Karpas-422 (cell line): ENCODE data around the gene COL6A1. TPM values are rescaled to one million over a fixed set of nuclear protein-coding genes. Genes with fewer than 3 reads are reported as not detected.

ENCODE experiments used
- DNase-seq: peaks from one replicate; pipeline ENCODE4 v3.0.0-alpha.2; 2015
- H2AFZ ChIP-seq: fragments of 200-600 bp; sonication (generic); 2 replicates; pipeline ENCODE4 v1.6.1; 2014; ENCODE audit warnings: antibody characterized with exemption, low read length, mixed read lengths
- H3K27ac ChIP-seq: fragments of 200-600 bp; sonication (generic); 2 replicates; pipeline ENCODE4 v1.5.1; 2014; ENCODE audit warnings: mild to moderate bottlenecking, low read length, moderate library complexity
- H3K27me3 ChIP-seq: fragments of 200-600 bp; sonication (generic); 2 replicates; pipeline ENCODE4 v1.6.1; 2014; ENCODE audit warnings: low read length, mixed read lengths
- H3K36me3 ChIP-seq: fragments of 200-600 bp; sonication (generic); 2 replicates; pipeline ENCODE4 v1.6.1; 2014; ENCODE audit warnings: low read length, mixed read lengths; ENCODE audit not compliant: insufficient read depth
- H3K4me1 ChIP-seq: fragments of 200-600 bp; sonication (generic); 2 replicates; pipeline ENCODE4 v1.6.1; 2014; ENCODE audit warnings: mild to moderate bottlenecking, low read length, mixed read lengths
- H3K4me2 ChIP-seq: fragments of 200-600 bp; sonication (generic); 2 replicates; pipeline ENCODE4 v1.6.1; 2014; ENCODE audit warnings: low read length, low read depth, mild to moderate bottlenecking; ENCODE audit not compliant: poor library complexity, severe bottlenecking
- H3K4me3 ChIP-seq: fragments of 200-600 bp; sonication (generic); 2 replicates; pipeline ENCODE4 v1.5.1; 2014; ENCODE audit warnings: mild to moderate bottlenecking, antibody characterized with exemption, low read length, mixed read lengths
- H3K79me2 ChIP-seq: fragments of 200-600 bp; sonication (generic); 2 replicates; pipeline ENCODE4 v1.6.1; 2014; ENCODE audit warnings: mild to moderate bottlenecking, low read length, mixed read lengths
- H3K9ac ChIP-seq: fragments of 200-600 bp; sonication (generic); 2 replicates; pipeline ENCODE4 v1.6.0; 2014; ENCODE audit warnings: low read length
- H3K9me2 ChIP-seq: fragments of 200-600 bp; sonication (generic), shearing (Covaris generic); replicated peaks from 2 replicates; pipeline ENCODE4 v1.6.0; 2014; ENCODE audit warnings: mild to moderate bottlenecking, low read length, moderate library complexity; ENCODE audit not compliant: insufficient read depth
- H3K9me3 ChIP-seq: fragments of 300-700, 200-600 bp; sonication (generic); 2 replicates; pipeline ENCODE4 v1.6.1; 2014; ENCODE audit warnings: low read length, mixed read lengths
- H4K20me1 ChIP-seq: fragments of 200-600 bp; sonication (generic); 2 replicates; pipeline ENCODE4 v1.6.1; 2014; ENCODE audit warnings: mild to moderate bottlenecking, antibody characterized with exemption, low read length, low read depth; ENCODE audit not compliant: insufficient read depth
- total RNA-seq: library from RNA; depleted of rRNA; stranded (reverse); fragments of >200 nt; shearing (Covaris generic); gene quantifications from 2 replicates; pipeline ENCODE4 v1.2.3, GENCODE V29; 2014; ENCODE audit warnings: low replicate concordance

Gene COL6A1
- total RNA-seq, 1 experiment from 2014 or later: not detected

GRCh38 chr21:45966791-45967394 lies 14.7 kb upstream of the COL6A1 start:
- no peaks in the 10 kb centered on the region for H3K36me3 ChIP-seq
- no peak overlapping the region for H3K27ac ChIP-seq
- no peak overlapping the region for H3K4me3 ChIP-seq
- H3K4me1 ChIP-seq: no peaks in the 10 kb centered on the region
- H2AFZ ChIP-seq: no peak overlapping the region
- H3K4me2 ChIP-seq: no peak overlapping the region
- H3K9me3 ChIP-seq: no peaks in the 10 kb centered on the region
- H3K9ac ChIP-seq: no peak overlapping the region
- DNase-seq: no peak
- no peaks in the 10 kb centered on the region for H3K79me2 ChIP-seq
- H3K9me2 ChIP-seq: no peaks in the 10 kb centered on the region
- no peaks in the 10 kb centered on the region for H3K27me3 ChIP-seq
- H4K20me1 ChIP-seq: no peaks in the 10 kb centered on the region

- Histone ChIP-seq H3K4me1 (no peaks in the 10 kb centered on the region), H3K9me3 (no peaks in the 10 kb centered on the region), H3K9ac (no peak overlapping the region), H3K27ac (no peak overlapping the region), H3K36me3 (no peaks in the 10 kb centered on the region), H3K4me3 (no peak overlapping the region), H4K20me1 (no peaks in the 10 kb centered on the region), H3K27me3 (no peaks in the 10 kb centered on the region), H3K9me2 (no peaks in the 10 kb centered on the region), H3K4me2 (no peak overlapping the region), H3K79me2 (no peaks in the 10 kb centered on the region), H2AFZ (no peak overlapping the region)
- DNase-seq: no peak
These were observed 11.5 kb upstream of the COL6A1 start for GRCh38 chr21:45969921-45970673.

GRCh38 chr21:45970674-45971615 lies 10.6 kb upstream of the COL6A1 start:
- no peaks in the 10 kb centered on the region for H3K4me1 ChIP-seq
- no peaks in the 10 kb centered on the region for H4K20me1 ChIP-seq
- H3K79me2 ChIP-seq: no peaks in the 10 kb centered on the region
- H2AFZ ChIP-seq: no peak overlapping the region
- no peak overlapping the region for H3K9ac ChIP-seq
- H3K36me3 ChIP-seq: no peaks in the 10 kb centered on the region
- H3K4me2 ChIP-seq: no peak overlapping the region
- no peaks in the 10 kb centered on the region for H3K9me2 ChIP-seq
- no peak overlapping the region for H3K27ac ChIP-seq
- H3K4me3 ChIP-seq: no peak overlapping the region
- H3K27me3 ChIP-seq: no peaks in the 10 kb centered on the region
- H3K9me3 ChIP-seq: no peaks in the 10 kb centered on the region
- DNase-seq: peak; percentile 61

GRCh38 chr21:45971616-45972352 lies 9.8 kb upstream of the COL6A1 start:
- H4K20me1 ChIP-seq: no peaks in the 10 kb centered on the region
- no peaks in the 10 kb centered on the region for H3K79me2 ChIP-seq
- no peak overlapping the region for H3K4me3 ChIP-seq
- H3K27me3 ChIP-seq: no peaks in the 10 kb centered on the region
- H3K9me2 ChIP-seq: no peaks in the 10 kb centered on the region
- H3K9ac ChIP-seq: no peak overlapping the region
- H3K4me2 ChIP-seq: no peak overlapping the region
- DNase-seq: no peak
- H3K4me1 ChIP-seq: no peaks in the 10 kb centered on the region
- H3K27ac ChIP-seq: no peak overlapping the region
- H3K9me3 ChIP-seq: no peaks in the 10 kb centered on the region
- H2AFZ ChIP-seq: no peak overlapping the region
- no peaks in the 10 kb centered on the region for H3K36me3 ChIP-seq

DNA sequence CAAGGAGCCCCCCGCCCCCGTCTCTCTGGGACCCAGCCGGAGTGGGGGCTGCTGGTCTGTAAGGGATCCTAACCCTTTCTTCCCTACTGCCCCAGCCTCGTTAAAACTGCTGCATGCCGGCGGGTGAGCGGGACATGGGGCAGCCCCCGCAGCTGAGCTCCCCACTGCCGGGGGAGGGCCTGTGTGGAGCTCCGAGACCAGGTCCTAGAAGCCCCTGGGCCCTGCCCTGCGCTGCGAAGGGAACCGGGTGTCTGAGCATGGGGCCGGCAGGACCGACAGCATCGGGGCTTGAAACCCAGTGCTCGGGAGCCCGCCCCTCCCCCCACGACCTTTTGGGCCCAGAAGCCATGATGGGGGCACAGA lies 9.2 kb upstream of the COL6A1 start:
- Histone ChIP-seq H3K79me2 (no peaks in the 10 kb centered on the region), H3K9me2 (no peaks in the 10 kb centered on the region), H3K4me1 (no peaks in the 10 kb centered on the region), H3K27ac (no peak overlapping the region), H3K9ac (no peak overlapping the region), H2AFZ (no peak overlapping the region), H3K4me2 (no peak overlapping the region), H3K27me3 (no peaks in the 10 kb centered on the region), H3K9me3 (no peaks in the 10 kb centered on the region), H3K36me3 (no peaks in the 10 kb centered on the region), H4K20me1 (no peaks in the 10 kb centered on the region), H3K4me3 (no peak overlapping the region)
- no peak for DNase-seq

GRCh38 chr21:45972716-45973474 lies 8.7 kb upstream of the COL6A1 start:
- Histone ChIP-seq H3K4me1 (no peaks in the 10 kb centered on the region), H3K9me3 (no peaks in the 10 kb centered on the region), H3K4me2 (no peak overlapping the region), H3K27me3 (no peaks in the 10 kb centered on the region), H3K9me2 (no peaks in the 10 kb centered on the region), H3K27ac (no peak overlapping the region), H3K36me3 (no peaks in the 10 kb centered on the region), H4K20me1 (no peaks in the 10 kb centered on the region), H3K4me3 (no peak overlapping the region), H3K79me2 (no peaks in the 10 kb centered on the region), H2AFZ (no peak overlapping the region), H3K9ac (no peak overlapping the region)
- DNase-seq: no peak

GRCh38 chr21:45973475-45974072 lies 8.0 kb upstream of the COL6A1 start:
- peak; percentile 42 for DNase-seq
- H3K4me3 ChIP-seq: no peak overlapping the region
- no peaks in the 10 kb centered on the region for H3K9me3 ChIP-seq
- H3K27me3 ChIP-seq: no peaks in the 10 kb centered on the region
- H3K27ac ChIP-seq: no peak overlapping the region
- H3K9me2 ChIP-seq: no peaks in the 10 kb centered on the region
- no peak overlapping the region for H3K4me2 ChIP-seq
- H3K79me2 ChIP-seq: no peaks in the 10 kb centered on the region
- no peaks in the 10 kb centered on the region for H3K36me3 ChIP-seq
- no peaks in the 10 kb centered on the region for H4K20me1 ChIP-seq
- no peak overlapping the region for H3K9ac ChIP-seq
- no peaks in the 10 kb centered on the region for H3K4me1 ChIP-seq
- no peak overlapping the region for H2AFZ ChIP-seq
